H1 (cell line): ENCODE measurements around the gene SRCIN1. TPM values are rescaled to one million over a fixed set of nuclear protein-coding genes. Genes with fewer than 3 reads are reported as not detected.
A peak's percentile ranks its signal among the peaks of the same experiment; 100 is the strongest.
"Not testable (repeated sequence)": the region's sequence is repeated elsewhere in the genome, so short reads cannot be mapped to it uniquely, and the experiment has no call there.

Experiments used
- CTCF ChIA-PET: fragments of 300-600 bp; sonication (Branson Sonifier 250); formaldehyde crosslinking; loops from one replicate; lab custom pipeline; 2021; ENCODE audit not compliant: partially characterized antibody; lab: Charles Lee
- POLR2A ChIA-PET: fragments of 300-600 bp; sonication (Branson Sonifier 250); formaldehyde crosslinking; loops from one replicate; lab custom pipeline; 2021; ENCODE audit warnings: inconsistent platforms; ENCODE audit not compliant: partially characterized antibody; lab: Charles Lee
- DNase-seq, 2 experiments: peaks; one replicate each; pipeline versions ENCODE4 v3.0.0 to v3.0.0-alpha.2; 2010 to 2022; ENCODE audit warnings: low spot score in 2 of 2, low read depth in 1 of 2, mixed read lengths in 1 of 2
- FAIRE-seq: peaks from 2 replicates; lab custom pipeline; 2011; peaks lifted over from hg19 to GRCh38; lab: Jason Lieb, UNC
- H2AFZ ChIP-seq: 2 replicates; pipeline ENCODE4 v1.8.1; 2012; ENCODE audit warnings: low read length, inconsistent platforms
- H2AK5ac ChIP-seq: 2 replicates; pipeline ENCODE4 v1.6.1; 2013; ENCODE audit warnings: low read depth, low read length
- H2BK120ac ChIP-seq: replicated peaks from 2 replicates; pipeline ENCODE3; 2013; ENCODE audit warnings: low read depth, low read length, inconsistent platforms
- H2BK12ac ChIP-seq: 2 replicates; pipeline ENCODE4 v1.6.1; 2013; ENCODE audit warnings: low read depth, low read length
- H2BK15ac ChIP-seq: 2 replicates; pipeline ENCODE4 v1.6.1; 2013; ENCODE audit warnings: low read length
- H2BK20ac ChIP-seq: 2 replicates; pipeline ENCODE4 v1.6.1; 2013; ENCODE audit warnings: low read length
- H2BK5ac ChIP-seq: 2 replicates; pipeline ENCODE4 v1.6.1; 2013; ENCODE audit warnings: low read depth, low read length
- H3K14ac ChIP-seq: 2 replicates; pipeline ENCODE4 v1.6.1; 2013; ENCODE audit warnings: inconsistent platforms; ENCODE audit not compliant: insufficient read length
- H3K18ac ChIP-seq: 2 replicates; pipeline ENCODE4 v1.6.1; 2013; ENCODE audit warnings: low read length; ENCODE audit errors: extremely low read depth
- H3K23ac ChIP-seq: 2 replicates; pipeline ENCODE4 v1.6.1; 2013; ENCODE audit warnings: inconsistent platforms; ENCODE audit not compliant: insufficient read length
- H3K23me2 ChIP-seq: 2 replicates; pipeline ENCODE4 v1.6.1; 2013; ENCODE audit warnings: low read depth, low read length
- H3K27ac ChIP-seq: 2 replicates; pipeline ENCODE4 v1.6.1; 2011; ENCODE audit warnings: low read depth, low read length, inconsistent platforms
- H3K27me3 ChIP-seq, 4 experiments: replicated peaks in 1 of 4; 1 replicate in 1 of 4; 2 replicates in 3 of 4; pipeline versions ENCODE4 v1.6.1 to v1.8.1; 2011 to 2013; ENCODE audit warnings: low read length in 3 of 4, mild to moderate bottlenecking in 3 of 4, inconsistent platforms in 2 of 4, mixed read lengths in 2 of 4, moderate library complexity in 1 of 4; ENCODE audit not compliant: control insufficient read depth in 3 of 4, insufficient read depth in 3 of 4; ENCODE audit errors: extremely low read depth in 1 of 4
- H3K36me3 ChIP-seq, 4 experiments: 2 replicates each; pipeline versions ENCODE4 v1.6.1 to v1.8.1; 2011 to 2013; ENCODE audit warnings: mild to moderate bottlenecking in 4 of 4, low read length in 3 of 4, moderate library complexity in 2 of 4, control low read depth in 1 of 4, inconsistent platforms in 1 of 4; ENCODE audit not compliant: insufficient read depth in 4 of 4, control insufficient read depth in 2 of 4
- H3K4ac ChIP-seq: replicated peaks from 2 replicates; pipeline ENCODE3; 2013; ENCODE audit warnings: low read length, low read depth, mixed read lengths, inconsistent platforms; ENCODE audit not compliant: insufficient read length
- H3K4me1 ChIP-seq, 4 experiments: replicated peaks in 1 of 4; 1 replicate in 1 of 4; 2 replicates in 3 of 4; pipeline versions ENCODE4 v1.6.1 to v1.8.1; 2011 to 2013; ENCODE audit warnings: low read length in 3 of 4, inconsistent platforms in 2 of 4, mixed read lengths in 1 of 4; ENCODE audit not compliant: insufficient read depth in 4 of 4, control insufficient read depth in 3 of 4
- H3K4me2 ChIP-seq, 2 experiments: 2 replicates each; pipeline versions ENCODE4 v1.6.1 to v1.8.1; 2011 to 2013; ENCODE audit warnings: low read depth in 2 of 2, low read length in 2 of 2, control low read depth in 1 of 2, inconsistent platforms in 1 of 2, mild to moderate bottlenecking in 1 of 2; ENCODE audit not compliant: insufficient read depth in 1 of 2
- H3K4me3 ChIP-seq, 4 experiments: fragments of 200-600, 300-600 bp in 1 of 4; sonication (generic), shearing (Covaris generic), sonication (Bioruptor Twin) in 1 of 4; 2 replicates each; pipeline versions ENCODE4 v1.5.1 to v1.8.1; 2011 to 2016; ENCODE audit warnings: low read length in 4 of 4, low read depth in 3 of 4, control low read depth in 2 of 4, inconsistent platforms in 2 of 4, mild to moderate bottlenecking in 2 of 4, mixed read lengths in 1 of 4, moderate library complexity in 1 of 4; ENCODE audit not compliant: insufficient read depth in 2 of 4; ENCODE audit errors: extremely low read depth in 1 of 4
- H3K56ac ChIP-seq: replicated peaks from 2 replicates; pipeline ENCODE3; 2013; ENCODE audit warnings: low read depth, mild to moderate bottlenecking, mixed read lengths, low read length, inconsistent platforms; ENCODE audit not compliant: insufficient read length
- H3K79me1 ChIP-seq: 2 replicates; pipeline ENCODE4 v1.6.1; 2013; ENCODE audit warnings: low read depth, low read length, control low read depth
- H3K79me2 ChIP-seq, 2 experiments: 2 replicates each; pipeline versions ENCODE4 v1.6.1 to v1.8.1; 2012 to 2013; ENCODE audit warnings: low read length in 2 of 2, mild to moderate bottlenecking in 2 of 2, inconsistent platforms in 1 of 2; ENCODE audit not compliant: insufficient read depth in 2 of 2, control insufficient read depth in 1 of 2
- H3K9ac ChIP-seq, 4 experiments: replicated peaks in 1 of 4; 1 replicate in 1 of 4; 2 replicates in 3 of 4; pipeline versions ENCODE4 v1.6.1 to v1.8.1; 2011 to 2013; ENCODE audit warnings: low read depth in 3 of 4, low read length in 3 of 4, control low read depth in 2 of 4, mild to moderate bottlenecking in 2 of 4, moderate library complexity in 2 of 4, inconsistent platforms in 1 of 4; ENCODE audit errors: extremely low read depth in 1 of 4
- H3K9me3 ChIP-seq, 2 experiments: 2 replicates each; pipeline versions ENCODE4 v1.6.1 to v1.8.1; 2012 to 2013; ENCODE audit warnings: mild to moderate bottlenecking in 2 of 2, moderate library complexity in 2 of 2, control low read depth in 1 of 2, inconsistent platforms in 1 of 2, low read depth in 1 of 2, low read length in 1 of 2, mixed read lengths in 1 of 2; ENCODE audit not compliant: insufficient read depth in 2 of 2
- H4K20me1 ChIP-seq, 2 experiments: replicated peaks in 1 of 2; 2 replicates each; pipeline versions ENCODE3 to v1.8.1; 2011 to 2013; ENCODE audit warnings: inconsistent platforms in 2 of 2, low read length in 2 of 2, mild to moderate bottlenecking in 1 of 2; ENCODE audit not compliant: insufficient read depth in 2 of 2, control insufficient read depth in 1 of 2
- H4K5ac ChIP-seq: 2 replicates; pipeline ENCODE4 v1.6.1; 2013; ENCODE audit warnings: low read length, low read depth, mixed read lengths, inconsistent platforms; ENCODE audit not compliant: insufficient read length
- H4K8ac ChIP-seq: 2 replicates; pipeline ENCODE4 v1.8.0; 2013; ENCODE audit warnings: mild to moderate bottlenecking, moderate library complexity, low read length, inconsistent platforms; ENCODE audit not compliant: insufficient read depth; ENCODE audit errors: extremely low read depth
- H4K91ac ChIP-seq: replicated peaks from 2 replicates; pipeline ENCODE3; 2013; ENCODE audit warnings: low read length, mixed read lengths, inconsistent platforms; ENCODE audit not compliant: insufficient read length
- CTCF ChIP-seq, 3 experiments: IDR thresholded peaks; 1 replicate in 2 of 3; 2 replicates in 1 of 3; pipeline versions ENCODE4 v1.5.1 to v1.6.1; 2011; ENCODE audit warnings: low read length in 3 of 3, mild to moderate bottlenecking in 3 of 3, inconsistent platforms in 2 of 3, low read depth in 1 of 3, moderate library complexity in 1 of 3; ENCODE audit not compliant: insufficient read depth in 1 of 3; ENCODE audit errors: control extremely low read depth in 1 of 3
- RAD21 ChIP-seq, 2 experiments: IDR thresholded peaks in 1 of 2; conservative IDR thresholded peaks in 1 of 2; 2 replicates each; pipeline ENCODE4 v1.6.1; 2011; ENCODE audit warnings: low read depth in 2 of 2, low read length in 2 of 2, improper control_type of control experiment in 1 of 2, inconsistent platforms in 1 of 2, mild to moderate bottlenecking in 1 of 2, moderate library complexity in 1 of 2
- WGBS, 2 experiments: shearing (Covaris generic) in 1 of 2; methylation state at CpG; one replicate each; pipeline versions ENCODE4 v1.1.6 to v1.1.7; 2013 to 2015; ENCODE audit warnings: low lambda C conversion rate in 2 of 2, mixed read lengths in 2 of 2, inconsistent platforms in 1 of 2, low coverage in 1 of 2, missing lambda C conversion rate in 1 of 2; ENCODE audit not compliant: insufficient replicate concordance in 2 of 2, insufficient coverage in 1 of 2, insufficient read length in 1 of 2; ENCODE audit errors: extremely low coverage in 1 of 2, missing lambda C conversion rate in 1 of 2; 5-methylcytosine and 5-hydroxymethylcytosine counted together
- polyA plus RNA-seq, 7 experiments: library from polyadenylated mRNA; depleted of rRNA in 3 of 7; stranded (reverse) in 5 of 7; unstranded in 2 of 7; fragments of >200 nt in 5 of 7; fragments of 200-250 nt in 2 of 7; gene quantifications; 1 replicate in 5 of 7; 2 replicates in 1 of 7; 4 replicates in 1 of 7; pipeline versions ENCODE4 v1.2.1 to v1.2.3, GENCODE V29; 2011 to 2013; ENCODE audit warnings: missing spikeins in 2 of 7, mixed read lengths in 2 of 7
- total RNA-seq: library from RNA; stranded (reverse); fragmentation: NEBNext Ultra II Directional; extraction: Animal tissue kit (Norgen Biotek cat#: 25700); gene quantifications from 2 replicates; pipeline ENCODE4 v1.2.1, GENCODE V29; 2021

Gene SRCIN1
- total and polyA plus RNA-seq, 2 of the 8 experiments (the other 6 are each of a cell fraction or from before 2014, with no cell fraction given): 2.8 to 3.8 TPM

- H3K27me3 ChIP-seq, H2BK5ac ChIP-seq, H3K27ac ChIP-seq, H3K18ac ChIP-seq, H4K91ac ChIP-seq, H2BK15ac ChIP-seq, H3K9me3 ChIP-seq, H2BK12ac ChIP-seq, H3K4ac ChIP-seq, H4K20me1 ChIP-seq, H3K23me2 ChIP-seq, H3K79me2 ChIP-seq, H3K56ac ChIP-seq, POLR2A ChIA-PET, H2BK120ac ChIP-seq, H2AK5ac ChIP-seq, H4K5ac ChIP-seq, H2BK20ac ChIP-seq, H2AFZ ChIP-seq, H3K79me1 ChIP-seq, H3K4me3 ChIP-seq, H3K14ac ChIP-seq, H3K4me1 ChIP-seq, DNase-seq, FAIRE-seq, H3K4me2 ChIP-seq, H4K8ac ChIP-seq, H3K23ac ChIP-seq, H3K9ac ChIP-seq: not testable (repeated sequence)
- H3K36me3 ChIP-seq: peaks cover 0 to 11% (median 4%) of the 10 kb centered on the region in 4 experiments; a peak in 3 of 8 replicates
- WGBS, 2 experiments: 88% methylated on average over 14 of the region's 15 CpGs; no CpG with 5 or more reads in 1 of the 2 experiments
- TF ChIP-seq RAD21 (IDR thresholded peaks at IDR 0.05 in 1 of 2, conservative IDR thresholded peaks at IDR 0.05 in 1 of 2; ENCODE audit: low read depth in 2 of 2, low read length in 2 of 2) (0 out of 4 replicates have a peak, but pooled peaks of 1 of the 2 experiments have one; percentile 2), CTCF (IDR thresholded peaks at IDR 0.05; ENCODE audit: control extremely low read depth in 1 of 3, insufficient read depth in 1 of 3, low read depth in 1 of 3, low read length in 3 of 3) (peak in 2 of 3 experiments; percentile 18 to 29; a peak in 3 of 4 replicates)
- CTCF ChIA-PET: interaction anchor here (1.2 to 2.7 kb wide), 6 partner anchors 8 to 81 kb away, joined by 3 to 9 read pairs (median 4); no protein-coding TSS in a partner anchor
Observed at GRCh38 chr17:38503286-38503913, 102.4 kb downstream of the SRCIN1 start.
